GM19452 (cell line): ENCODE results near the gene S100A11.

ENCODE experiments used
- ATAC-seq: cut with Tn5 transposase; IDR thresholded peaks from one replicate; pipeline ENCODE4 v1.9.1; 2021; ENCODE audit not compliant: unreplicated experiment

S100A11 gene

GRCh38 chr1:152003846-152004442, 32.9 kb downstream of the S100A11 start:
- no peak for ATAC-seq

- no peak for ATAC-seq
These were observed 33.8 kb downstream of the S100A11 start for GRCh38 chr1:152002960-152003359.

GRCh38 chr1:152001631-152002584, 34.9 kb downstream of the S100A11 start:
- ATAC-seq = no peak

GRCh38 chr1:152000964-152001630, 35.7 kb downstream of the S100A11 start:
- no peak for ATAC-seq

GRCh38 chr1:151998611-151999362, 38.0 kb downstream of the S100A11 start:
- ATAC-seq = no peak

- ATAC-seq = no peak
These were observed 39.6 kb downstream of the S100A11 start for GRCh38 chr1:151997284-151997570.

GRCh38 chr1:151995774-151996173, 41.0 kb downstream of the S100A11 start:
- ATAC-seq = no peak

- ATAC-seq = no peak
These were observed 41.8 kb downstream of the S100A11 start for GRCh38 chr1:151994956-151995355.

GRCh38 chr1:151993734-151994496, 42.9 kb downstream of the S100A11 start, which contains the start of gene S100A10:
Gene S100A10 (minus strand): TSS chr1:151993859. CDS start chr1:151986230, 7,629 bp downstream.
- no peak for ATAC-seq

- ATAC-seq = no peak
These were observed 43.6 kb downstream of the S100A11 start for GRCh38 chr1:151993084-151993733.

- no peak for ATAC-seq
These were observed 44.3 kb downstream of the S100A11 start for GRCh38 chr1:151992303-151993083.

- no peak for ATAC-seq
These were observed 45.0 kb downstream of the S100A11 start for GRCh38 chr1:151991663-151992302.

GRCh38 chr1:151990856-151991198, 46.0 kb downstream of the S100A11 start:
- ATAC-seq = no peak

GRCh38 chr1:151990058-151990855, 46.5 kb downstream of the S100A11 start:
- ATAC-seq = no peak

GRCh38 chr1:151989211-151989862, 47.5 kb downstream of the S100A11 start:
- ATAC-seq = no peak

- ATAC-seq = no peak
These were observed 48.3 kb downstream of the S100A11 start for GRCh38 chr1:151988405-151988923.

GRCh38 chr1:151986501-151987190, 50.2 kb downstream of the S100A11 start:
- no peak for ATAC-seq
